HK-2 (cell line): ENCODE results near the gene CEP68.
"Not testable (repeated sequence)": the region's sequence is repeated elsewhere in the genome, so short reads cannot be mapped to it uniquely, and the experiment has no call there.

Experiments
- DNase-seq: peaks from one replicate; pipeline ENCODE4 v3.0.0-alpha.2; 2018; ENCODE audit not compliant: unreplicated experiment

Gene CEP68

GRCh38 chr2:65129826-65130663 lies 73.8 kb downstream of the CEP68 start, which contains the start of gene RAB1A:
Gene RAB1A, minus strand, starts transcription at chr2:65130106. Its CDS starts 191 bp downstream, at chr2:65129915.
- peak; percentile 99 for DNase-seq

- DNase-seq: no peak
These were observed 74.5 kb downstream of the CEP68 start for GRCh38 chr2:65130664-65131175.

- DNase-seq: not testable (repeated sequence)
These were observed 76.7 kb downstream of the CEP68 start for GRCh38 chr2:65132930-65133329.

GRCh38 chr2:65133626-65134025 lies 77.4 kb downstream of the CEP68 start:
- no peak for DNase-seq

- no peak for DNase-seq
These were observed 77.9 kb downstream of the CEP68 start for GRCh38 chr2:65134158-65134557.

- DNase-seq: no peak
These were observed 80.0 kb downstream of the CEP68 start for GRCh38 chr2:65136253-65136652.
